ENCODE results near the gene DOCK3. TPM values are rescaled to one million over a fixed set of nuclear protein-coding genes. Genes with fewer than 3 reads are reported as not detected.
A peak's percentile ranks its signal among the peaks of the same experiment; 100 is the strongest.
"Not testable (repeated sequence)": the region's sequence is repeated elsewhere in the genome, so short reads cannot be mapped to it uniquely, and the experiment has no call there.

The DOCK3 gene
- total RNA-seq, 3 donors from 2014 or later (not counting 1 experiment from before 2014, with no cell fraction given) = 1.4 to 2.4 (median 1.7) TPM

GRCh38 chr3:51306093-51306492, 631.4 kb downstream of the DOCK3 start:
- no peaks in the 10 kb centered on the region for H3K27me3 ChIP-seq (ENCODE audit: control insufficient read depth, insufficient read depth, low read length)
- Mint-ChIP-seq H3K9me3 (peaks cover 7 to 8% of the 10 kb centered on the region in 2 donors), H3K27ac (no peak overlapping the region), H3K4me3 (no peak overlapping the region), H3K36me3 (peaks cover 21% of the 10 kb centered on the region), H3K27me3 (ENCODE audit: low read depth in 2 of 2) (peaks cover 21 to 29% of the 10 kb centered on the region in 2 donors), H3K4me1 (no peaks in the 10 kb centered on the region)
- no CpG with 5 or more reads among the region's 1 CpG for WGBS (ENCODE audit: insufficient coverage)
- no peaks in the 10 kb centered on the region for H3K9me3 ChIP-seq (ENCODE audit: control insufficient read depth, insufficient read depth, low read length)
- H3K4me1 ChIP-seq (ENCODE audit: control insufficient read depth, insufficient read depth, low read length) = no peaks in the 10 kb centered on the region
- no peaks in the 10 kb centered on the region for H3K36me3 ChIP-seq (ENCODE audit: control insufficient read depth, insufficient read depth, low read length)
- intact Hi-C loops (cut with micrococcal nuclease) = no loop called here
- DNase-seq (no peak), ATAC-seq (no peak)
- no peak for TF ChIP-seq CTCF (IDR thresholded peaks at IDR 0.05)
- no peak overlapping the region for H3K27ac ChIP-seq (ENCODE audit: low read length)
- no peak overlapping the region for H3K4me3 ChIP-seq (ENCODE audit: low read length)

- H3K27ac Mint-ChIP-seq = no peak overlapping the region
- WGBS (ENCODE audit: insufficient coverage) = no CpG with 5 or more reads among the region's 2 CpGs
- no peak for ATAC-seq
- no peak for DNase-seq
- Histone ChIP-seq H3K27ac (ENCODE audit: low read length) (no peak overlapping the region), H3K36me3 (ENCODE audit: control insufficient read depth, insufficient read depth, low read length) (no peaks in the 10 kb centered on the region), H3K27me3 (ENCODE audit: control insufficient read depth, insufficient read depth, low read length) (no peaks in the 10 kb centered on the region), H3K4me3 (ENCODE audit: low read length) (no peak overlapping the region), H3K9me3 (ENCODE audit: control insufficient read depth, insufficient read depth, low read length) (no peaks in the 10 kb centered on the region), H3K4me1 (ENCODE audit: control insufficient read depth, insufficient read depth, low read length) (no peaks in the 10 kb centered on the region)
- H3K4me1 Mint-ChIP-seq = no peaks in the 10 kb centered on the region
- no peak for TF ChIP-seq CTCF (IDR thresholded peaks at IDR 0.05)
- H3K9me3 Mint-ChIP-seq = peaks cover 4 to 5% of the 10 kb centered on the region in 2 donors
- intact Hi-C loops (cut with micrococcal nuclease) = no loop called here
- H3K4me3 Mint-ChIP-seq = no peak overlapping the region
- peaks cover 8% of the 10 kb centered on the region for H3K36me3 Mint-ChIP-seq
- H3K27me3 Mint-ChIP-seq (ENCODE audit: low read depth in 2 of 2) = peaks cover 13 to 15% of the 10 kb centered on the region in 2 donors
These were observed 632.7 kb downstream of the DOCK3 start for GRCh38 chr3:51307458-51307857.

GRCh38 chr3:51307945-51308607, 633.3 kb downstream of the DOCK3 start:
- H3K4me3 Mint-ChIP-seq; H3K27ac Mint-ChIP-seq; DNase-seq; H3K27ac ChIP-seq (ENCODE audit: low read length); H3K9me3 Mint-ChIP-seq; ATAC-seq; H3K4me3 ChIP-seq (ENCODE audit: low read length); H3K27me3 ChIP-seq (ENCODE audit: control insufficient read depth, insufficient read depth, low read length); H3K9me3 ChIP-seq (ENCODE audit: control insufficient read depth, insufficient read depth, low read length); H3K4me1 Mint-ChIP-seq; intact Hi-C loops (cut with micrococcal nuclease); H3K4me1 ChIP-seq (ENCODE audit: control insufficient read depth, insufficient read depth, low read length); H3K36me3 Mint-ChIP-seq; H3K36me3 ChIP-seq (ENCODE audit: control insufficient read depth, insufficient read depth, low read length): not testable (repeated sequence)
- H3K27me3 Mint-ChIP-seq (ENCODE audit: low read depth in 2 of 2) = peaks cover 11 to 13% of the 10 kb centered on the region in 2 donors
- no CpG with 5 or more reads among the region's 5 CpGs for WGBS (ENCODE audit: insufficient coverage)

GRCh38 chr3:51311055-51311454, 636.3 kb downstream of the DOCK3 start:
- Mint-ChIP-seq H3K27ac (no peak overlapping the region), H3K4me3 (no peak overlapping the region)
- intact Hi-C loops (cut with micrococcal nuclease) = loop anchor here (1.0 kb wide), 2 partner anchors 340 to 695 kb away; no protein-coding TSS in a partner anchor

More at GRCh38 chr3:51311055-51311454, 636.3 kb downstream of the DOCK3 start:
- Mint-ChIP-seq H3K27me3 (ENCODE audit: low read depth in 2 of 2) (peaks cover 6 to 7% of the 10 kb centered on the region in 2 donors), H3K4me1 (no peaks in the 10 kb centered on the region), H3K9me3 (peaks cover 3 to 4% of the 10 kb centered on the region in 2 donors), H3K36me3 (peaks cover 8% of the 10 kb centered on the region)
- no peak overlapping the region for H3K27ac ChIP-seq (ENCODE audit: low read length)
- H3K27me3 ChIP-seq (ENCODE audit: control insufficient read depth, insufficient read depth, low read length) = no peaks in the 10 kb centered on the region
- no peak overlapping the region for H3K4me3 ChIP-seq (ENCODE audit: low read length)
- peak; percentile 25 for TF ChIP-seq CTCF (IDR thresholded peaks at IDR 0.05)
- ATAC-seq (no peak), DNase-seq (peak in 1 of 2 donors; percentile 58)
- 67% methylated on average over 1 of the region's 1 CpG for WGBS (ENCODE audit: insufficient coverage)
- H3K9me3 ChIP-seq (ENCODE audit: control insufficient read depth, insufficient read depth, low read length) = no peaks in the 10 kb centered on the region
- no peaks in the 10 kb centered on the region for H3K36me3 ChIP-seq (ENCODE audit: control insufficient read depth, insufficient read depth, low read length)
- H3K4me1 ChIP-seq (ENCODE audit: control insufficient read depth, insufficient read depth, low read length) = no peaks in the 10 kb centered on the region
